Activated CD4-positive, alpha-beta T cell treated with anti-CD3 and anti-CD28 coated beads, Interleukin-2, amount 50 U/mL, for 24 hours (primary cell): Measurements from ENCODE around the gene UBE2S.
A peak's percentile ranks its signal among the peaks of the same experiment; 100 is the strongest.
"Not testable (repeated sequence)": the region's sequence is repeated elsewhere in the genome, so short reads cannot be mapped to it uniquely, and the experiment has no call there.

Source experiments
- DNase-seq, 2 donors: peaks; one replicate each; pipeline ENCODE4 v3.0.0-alpha.2; 2020; ENCODE audit warnings: low read depth in 1 of 2, low spot score in 1 of 2

The UBE2S gene

DNA sequence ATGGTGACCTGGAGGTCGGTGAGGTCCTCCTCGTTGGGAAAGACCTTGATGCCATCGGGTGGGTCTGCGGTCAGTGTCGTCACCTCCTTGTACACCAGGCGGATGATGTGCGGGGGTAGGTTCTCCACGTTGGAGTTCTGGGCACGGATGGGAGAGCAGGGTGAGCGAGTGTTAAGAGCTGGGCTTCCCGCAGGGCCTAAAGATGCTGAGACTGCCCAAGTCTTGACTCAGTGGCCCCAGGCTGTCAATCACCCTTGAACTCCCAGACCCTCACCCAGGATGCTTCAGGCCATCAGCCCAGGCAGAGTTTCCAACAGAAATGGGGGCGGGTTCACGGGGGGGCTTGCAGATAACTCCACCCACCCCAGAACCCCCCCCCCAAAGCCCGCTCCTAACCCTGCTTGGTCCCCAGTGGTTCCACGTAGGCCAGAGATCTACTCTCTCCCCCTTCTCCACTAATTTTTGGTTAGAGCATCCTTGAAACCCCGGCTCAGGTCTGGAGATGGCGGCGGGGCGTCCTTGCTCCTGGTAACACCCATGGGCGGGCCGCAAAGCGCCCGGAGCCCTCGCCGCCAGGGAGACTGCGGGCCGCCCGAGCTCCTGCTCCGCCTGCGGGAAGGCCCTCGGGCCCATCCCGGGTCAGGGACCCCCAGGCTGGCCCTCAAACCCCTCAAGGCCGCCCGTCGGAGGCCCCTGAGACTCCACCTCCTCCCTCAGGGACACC lies 600 bp downstream of the UBE2S start:
- no peak for DNase-seq

DNA sequence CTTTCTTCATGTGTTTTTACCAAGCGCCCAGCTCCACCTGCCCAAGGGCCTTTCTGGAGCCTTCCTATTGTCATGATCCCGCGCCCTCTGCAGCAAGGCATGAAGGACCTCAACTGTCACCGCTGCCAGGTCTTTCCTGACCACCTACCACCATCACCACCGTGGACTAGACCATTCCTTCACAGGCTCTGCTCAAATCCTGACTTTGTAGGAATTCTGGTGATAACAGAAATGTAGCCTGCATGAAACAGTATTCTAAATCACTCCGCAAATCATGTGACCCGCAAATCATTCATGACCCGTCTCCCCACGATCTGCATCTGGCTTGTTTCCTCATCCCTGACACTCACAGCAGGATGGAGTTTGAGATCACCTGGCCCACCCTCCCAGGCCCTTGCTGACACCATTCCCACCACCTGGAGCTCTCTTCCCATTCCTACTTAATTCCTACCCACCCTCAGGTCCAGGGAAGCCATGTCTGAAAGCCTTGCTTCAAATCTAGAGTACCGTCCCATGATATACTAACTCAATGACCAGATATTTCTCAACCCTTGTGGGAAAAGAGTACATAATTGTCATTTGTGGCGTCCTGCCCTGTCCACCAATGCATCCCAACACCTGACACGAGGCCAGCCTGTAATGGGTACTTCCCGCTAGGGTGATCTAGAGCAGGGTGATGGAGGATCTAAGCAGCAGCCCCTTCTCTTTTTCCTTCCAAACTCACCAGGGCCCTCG lies 1.3 kb downstream of the UBE2S start:
- DNase-seq, result no peak

DNA sequence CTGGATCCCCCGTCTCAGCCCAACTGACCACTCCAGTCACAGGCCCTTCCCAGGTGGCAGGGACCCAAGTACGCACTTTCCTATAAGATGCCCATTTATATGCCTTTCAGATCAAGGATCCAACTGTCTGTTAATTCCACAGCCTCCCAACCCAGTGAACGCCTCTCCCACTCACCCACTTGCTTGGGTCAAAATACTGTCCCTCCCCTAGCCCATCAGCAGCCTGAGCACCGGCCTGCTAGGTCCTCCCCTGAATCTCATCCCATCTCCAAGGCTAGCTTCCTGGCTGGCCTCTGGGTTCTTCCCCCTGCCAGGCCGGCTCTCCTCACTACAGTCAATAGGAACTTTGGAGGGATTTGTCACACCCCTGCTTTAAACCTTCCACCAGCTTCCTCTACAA lies 1.9 kb downstream of the UBE2S start:
- DNase-seq, result no peak

DNA sequence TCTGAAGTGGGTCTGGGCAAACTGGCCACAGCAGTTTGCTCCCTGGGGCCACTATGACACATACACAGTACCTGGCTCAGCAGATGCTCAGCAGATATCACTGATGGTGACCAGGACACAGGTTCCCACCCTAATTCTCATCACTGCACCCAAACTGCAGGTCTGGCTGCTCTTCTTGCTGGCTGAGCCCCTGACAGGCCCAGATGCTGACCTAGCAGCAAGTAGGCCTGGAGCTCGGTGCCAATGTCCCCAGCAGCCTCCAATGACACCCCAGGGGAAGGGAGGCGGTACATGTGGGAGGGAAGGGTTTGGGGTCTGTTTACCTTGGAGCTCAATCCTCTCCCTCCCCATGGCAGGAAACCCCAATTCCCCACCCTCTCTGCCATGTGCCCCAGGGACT lies 5.1 kb downstream of the UBE2S start:
- no peak for DNase-seq

DNA sequence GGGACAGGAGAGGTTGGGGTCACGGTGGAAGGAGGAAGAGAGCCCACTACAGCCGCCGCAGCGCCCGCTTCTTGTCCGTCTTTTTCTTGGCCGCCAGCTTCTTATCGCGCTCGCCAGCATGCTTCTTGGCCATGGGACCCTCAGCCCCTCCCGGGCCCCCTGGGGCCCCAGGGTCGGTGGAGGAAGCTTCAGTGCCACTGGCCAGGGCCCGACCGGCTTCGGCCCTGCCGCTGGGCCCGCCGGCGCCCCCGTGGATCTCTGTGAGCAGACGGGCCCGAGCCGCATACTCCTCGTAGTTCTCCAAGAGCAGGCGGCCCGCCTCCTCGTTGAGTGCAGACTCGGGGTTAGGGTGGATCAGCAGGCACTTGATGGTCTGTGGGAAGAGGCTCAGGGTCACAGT lies 6.2 kb downstream of the UBE2S start:
- DNase-seq, result not testable (repeated sequence)

DNA sequence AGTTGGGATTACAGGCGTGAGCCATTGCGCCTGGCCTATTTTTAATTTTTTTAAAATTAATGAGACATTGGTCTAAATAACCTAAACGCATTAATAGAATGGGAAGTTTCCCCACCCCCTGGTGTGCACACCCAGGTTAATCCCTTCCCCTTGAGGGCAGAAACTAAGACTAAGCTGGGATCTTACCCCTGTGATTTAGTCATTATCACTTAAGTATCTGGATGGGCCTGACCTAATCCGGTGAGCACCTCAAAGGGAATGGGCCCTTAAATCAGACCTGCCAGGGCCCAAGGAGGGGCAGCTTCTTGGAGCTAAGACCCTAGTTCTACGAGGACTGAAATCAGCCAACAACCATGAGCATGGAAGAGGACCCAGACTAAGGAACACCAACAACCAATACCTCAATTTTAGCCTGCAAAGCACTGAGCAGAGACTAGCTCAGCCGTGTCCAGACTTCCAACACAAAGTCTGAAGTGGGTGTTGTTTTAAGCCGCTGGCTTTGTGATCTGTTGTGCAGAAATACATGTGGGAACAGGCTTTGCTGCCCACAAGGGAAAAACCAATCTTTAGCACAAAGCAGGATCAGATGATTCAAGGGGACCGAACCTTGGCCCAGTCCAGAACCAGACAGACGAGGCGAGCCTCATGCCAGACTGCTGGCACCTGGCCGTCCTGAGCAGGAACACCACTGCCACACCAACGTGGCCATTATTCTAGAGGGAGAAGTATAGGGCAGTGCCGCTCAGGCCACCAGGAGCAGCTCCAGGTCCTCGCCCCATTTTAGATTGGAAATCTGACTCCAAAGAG lies 7.1 kb downstream of the UBE2S start:
- DNase-seq, result no peak

DNA sequence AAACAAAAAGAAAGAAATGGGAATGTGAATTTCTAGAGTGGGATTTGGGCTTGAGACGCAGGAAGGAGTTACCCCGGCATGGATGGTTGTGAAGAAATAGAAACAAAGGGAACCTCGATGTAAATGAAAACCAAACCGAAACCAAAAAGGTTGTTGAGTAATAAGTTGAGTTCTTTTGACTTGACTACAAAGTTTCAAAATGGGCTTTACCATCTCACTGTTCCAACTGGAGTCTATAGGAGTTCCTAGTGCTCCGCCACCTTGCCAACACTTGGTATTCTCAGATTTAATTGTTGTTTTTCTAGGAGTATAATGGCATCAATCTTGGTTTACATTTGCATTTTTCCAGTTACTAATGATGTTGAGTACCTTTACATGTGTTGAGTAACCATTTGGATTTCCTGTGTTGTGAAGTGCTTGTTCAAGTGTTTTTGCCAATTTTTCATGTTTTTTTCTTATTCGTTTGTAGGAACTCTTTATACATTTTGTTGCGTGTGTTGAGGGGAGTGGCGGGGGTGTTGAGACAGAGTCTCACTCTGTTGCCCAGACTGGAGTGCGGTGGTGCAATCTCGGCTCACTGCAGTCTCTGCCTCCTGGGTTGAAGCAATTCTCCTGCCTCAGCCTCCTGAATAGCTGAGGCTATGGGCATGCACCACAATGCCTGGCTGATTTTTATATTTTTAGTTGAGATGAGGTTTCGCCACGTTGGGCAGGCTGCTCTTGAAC lies 9.2 kb downstream of the UBE2S start:
- DNase-seq, result no peak

DNA sequence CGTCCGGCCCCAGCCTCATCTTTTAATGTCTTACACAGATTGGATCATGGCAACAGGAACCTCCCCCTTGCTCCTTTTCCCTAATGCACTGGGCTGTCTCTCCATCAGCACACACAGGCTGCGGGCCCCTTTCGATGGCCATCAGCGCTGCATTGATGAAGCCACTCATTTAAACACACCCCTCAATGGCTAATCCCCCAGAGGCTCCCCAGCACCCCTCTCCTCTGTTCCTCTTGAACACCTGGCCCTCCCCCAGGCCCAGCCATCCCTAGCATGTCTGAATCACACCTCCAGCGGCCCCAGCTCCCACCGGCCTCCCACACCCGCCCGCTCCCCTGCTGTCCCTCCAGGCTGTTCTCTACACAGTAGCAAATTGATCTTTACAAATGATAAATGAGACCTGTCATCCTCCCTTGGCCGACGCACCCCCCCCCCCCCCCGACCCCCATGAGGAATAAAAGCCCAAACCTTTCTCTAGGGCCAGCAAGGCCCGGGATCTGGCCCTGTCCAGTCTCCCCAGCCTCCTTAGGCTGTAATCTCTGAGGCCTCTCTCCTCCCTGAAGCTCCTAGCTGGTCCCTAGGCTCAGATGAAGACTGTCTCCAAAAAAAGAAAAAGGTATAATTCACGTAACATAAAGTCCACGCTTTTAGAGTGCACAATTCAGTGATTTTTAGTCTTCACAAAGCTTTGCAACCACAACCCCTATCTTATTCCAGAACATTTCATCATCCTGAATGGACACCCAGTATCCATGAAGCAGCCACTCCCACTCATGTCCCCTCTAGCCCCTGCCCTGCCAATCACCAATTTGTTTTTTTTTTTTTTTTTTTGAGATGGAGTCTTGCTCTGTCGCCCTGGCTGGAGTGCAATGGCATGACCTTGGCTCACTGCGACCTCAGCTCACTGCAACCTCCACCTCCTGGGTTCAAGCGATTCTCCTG lies 14.5 kb downstream of the UBE2S start:
- DNase-seq, result no peak

DNA sequence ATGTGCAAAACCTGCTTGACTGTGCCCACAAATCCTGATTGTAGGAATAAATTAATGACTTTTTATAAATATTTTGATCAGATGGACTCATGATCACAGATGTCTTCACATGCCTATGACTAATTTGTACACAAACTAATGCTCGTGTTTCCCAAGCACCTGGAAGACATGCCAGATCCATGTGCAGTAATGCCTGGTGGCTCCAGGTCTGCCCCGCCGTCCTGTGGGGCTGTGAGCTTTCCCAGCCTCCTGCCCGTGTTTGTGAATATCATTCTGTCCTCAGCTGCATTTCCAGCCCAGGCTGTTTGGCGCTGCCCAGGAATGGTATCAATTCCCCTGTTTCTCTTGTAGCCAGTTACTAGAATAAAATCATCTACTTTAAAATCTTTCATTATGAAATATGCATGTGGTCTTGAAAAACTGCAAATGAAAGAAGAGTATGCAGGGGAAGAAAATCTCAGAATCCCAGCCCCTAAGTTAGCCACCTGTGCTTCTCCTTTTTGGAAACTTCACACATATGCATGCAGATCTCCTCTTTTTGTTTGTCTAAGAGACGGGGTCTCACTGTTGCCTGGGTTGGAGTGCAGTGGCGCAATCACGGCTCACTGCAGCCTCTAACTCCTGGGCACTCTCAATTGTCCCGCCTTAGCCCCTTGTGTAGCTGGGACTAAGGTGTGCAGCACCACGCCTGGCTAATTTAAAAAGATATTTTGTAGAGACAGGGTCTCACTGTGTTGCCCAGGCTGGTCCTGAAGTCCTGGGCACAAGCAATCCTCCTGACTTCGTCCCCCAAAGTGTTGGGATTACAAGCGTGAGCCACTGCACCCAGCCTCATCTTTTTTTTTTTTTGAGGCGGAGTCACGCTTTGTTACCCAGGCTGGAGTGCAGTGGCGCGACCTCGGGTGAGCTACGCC lies 15.6 kb downstream of the UBE2S start:
- DNase-seq, result no peak

DNA sequence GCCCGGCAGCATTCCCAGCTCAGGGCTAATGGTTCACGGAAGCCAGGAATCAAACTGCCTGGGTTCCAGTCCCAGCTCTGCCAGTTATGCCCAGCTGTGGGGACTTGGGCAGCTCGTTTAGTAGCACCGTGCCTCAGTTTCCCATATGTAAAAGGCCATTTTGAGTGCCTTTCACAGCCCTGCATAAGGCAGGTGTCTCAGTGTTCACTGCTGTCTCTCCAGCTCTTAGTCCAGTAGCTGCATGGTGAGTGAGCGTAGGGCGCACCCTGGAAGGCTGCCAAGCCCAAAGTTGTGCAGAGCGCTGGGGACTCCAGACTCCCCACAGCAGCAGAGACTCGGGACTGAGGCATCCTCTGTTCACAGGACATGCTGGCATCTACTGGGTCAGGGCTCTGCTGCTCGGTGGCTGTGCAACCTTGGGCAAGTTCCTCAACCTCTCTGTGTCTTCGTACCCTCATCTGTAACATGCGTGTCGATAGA lies 16.4 kb downstream of the UBE2S start:
- no peak for DNase-seq

DNA sequence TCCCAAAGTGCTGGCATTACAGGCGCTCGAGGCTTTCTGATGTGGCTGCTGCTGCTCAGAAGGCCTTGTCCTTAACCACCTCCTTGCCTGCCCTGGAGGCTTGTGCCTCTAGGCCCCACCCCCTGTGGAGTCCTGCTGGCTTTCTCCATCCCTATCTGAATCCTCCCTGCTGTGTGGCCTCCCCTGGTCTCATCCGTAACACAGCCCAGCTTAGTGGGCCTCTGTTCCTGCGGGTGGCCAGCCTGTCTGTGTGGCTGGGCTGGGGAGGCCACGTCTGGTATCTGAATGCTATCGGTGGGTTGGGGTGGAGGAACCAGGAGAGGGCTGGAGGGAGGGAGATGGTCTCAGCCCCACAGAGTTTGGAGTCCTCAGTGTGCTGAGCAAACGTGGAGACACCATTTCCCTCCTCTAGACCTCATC lies 17.1 kb downstream of the UBE2S start:
- no peak for DNase-seq

DNA sequence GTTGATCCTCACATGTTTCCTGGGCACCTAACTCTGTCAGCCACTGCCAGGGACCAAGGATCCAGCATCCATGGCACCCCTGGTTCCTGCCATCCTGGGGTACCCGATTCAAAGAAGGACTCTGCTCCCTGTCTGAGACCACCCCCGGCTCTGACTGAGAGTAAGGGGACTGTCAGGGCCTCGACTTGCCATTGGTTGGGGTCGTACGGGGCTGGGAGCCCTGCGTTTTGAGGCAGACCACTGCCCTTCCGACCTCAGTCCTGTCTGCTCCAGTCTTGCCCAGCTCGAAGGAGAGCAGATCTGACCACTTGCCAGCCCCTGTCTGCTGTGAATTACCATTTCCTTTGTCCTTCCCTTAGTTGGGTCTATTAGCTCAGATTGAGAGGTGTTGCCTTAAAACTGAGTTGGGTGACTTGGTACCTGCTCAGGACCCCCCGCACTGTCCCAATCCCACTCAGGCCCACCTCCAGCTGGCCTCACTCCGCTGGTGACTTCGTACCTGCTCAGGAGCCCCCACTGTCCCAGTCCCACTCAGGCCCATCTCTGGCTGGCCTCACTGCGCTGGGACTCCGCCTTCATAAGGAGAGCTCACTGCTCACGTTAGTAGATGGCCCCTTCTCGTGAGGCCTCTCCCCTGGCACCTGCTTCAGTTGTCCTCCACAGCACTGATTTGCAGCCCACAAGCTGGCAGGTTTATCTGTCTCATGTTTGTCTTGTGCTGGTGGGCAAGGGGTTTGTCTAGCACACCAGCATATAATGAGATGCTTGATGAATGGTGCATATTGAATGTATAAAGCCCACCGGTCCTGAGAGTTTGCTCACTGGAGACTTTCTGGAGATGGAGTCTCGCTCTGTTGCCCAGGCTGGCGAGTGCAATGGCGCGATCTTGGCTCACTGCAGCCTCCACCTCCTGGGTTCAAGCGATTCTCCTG lies 17.9 kb downstream of the UBE2S start:
- no peak for DNase-seq

DNA sequence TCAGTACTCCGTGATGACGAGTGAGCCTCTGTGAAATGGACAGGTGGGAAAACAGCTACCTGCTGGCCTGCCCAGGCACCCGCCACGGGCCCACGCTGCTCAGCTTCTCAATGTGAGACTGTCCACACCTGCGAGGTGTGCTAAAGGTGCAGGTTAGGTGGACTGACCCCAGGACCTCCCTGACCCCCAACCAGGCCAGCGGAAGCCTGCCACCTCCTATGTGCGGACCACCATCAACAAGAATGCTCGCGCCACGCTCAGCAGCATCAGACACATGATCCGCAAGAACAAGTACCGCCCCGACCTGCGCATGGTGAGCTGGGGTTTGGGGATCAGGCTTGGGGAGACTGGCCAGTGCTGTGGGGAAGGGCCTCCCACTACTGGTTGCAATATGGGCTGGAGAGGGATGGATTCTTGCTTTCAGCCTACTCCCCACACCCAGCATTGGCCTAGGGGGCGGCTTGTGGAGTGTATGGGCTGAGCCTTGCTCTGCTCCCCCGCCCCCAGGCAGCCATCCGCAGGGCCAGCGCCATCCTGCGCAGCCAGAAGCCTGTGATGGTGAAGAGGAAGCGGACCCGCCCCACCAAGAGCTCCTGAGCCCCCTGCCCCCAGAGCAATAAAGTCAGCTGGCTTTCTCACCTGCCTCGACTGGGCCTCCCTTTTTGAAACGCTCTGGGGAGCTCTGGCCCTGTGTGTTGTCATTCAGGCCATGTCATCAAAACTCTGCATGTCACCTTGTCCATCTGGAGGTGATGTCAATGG lies 19.7 kb downstream of the UBE2S start:
- no peak for DNase-seq

DNA sequence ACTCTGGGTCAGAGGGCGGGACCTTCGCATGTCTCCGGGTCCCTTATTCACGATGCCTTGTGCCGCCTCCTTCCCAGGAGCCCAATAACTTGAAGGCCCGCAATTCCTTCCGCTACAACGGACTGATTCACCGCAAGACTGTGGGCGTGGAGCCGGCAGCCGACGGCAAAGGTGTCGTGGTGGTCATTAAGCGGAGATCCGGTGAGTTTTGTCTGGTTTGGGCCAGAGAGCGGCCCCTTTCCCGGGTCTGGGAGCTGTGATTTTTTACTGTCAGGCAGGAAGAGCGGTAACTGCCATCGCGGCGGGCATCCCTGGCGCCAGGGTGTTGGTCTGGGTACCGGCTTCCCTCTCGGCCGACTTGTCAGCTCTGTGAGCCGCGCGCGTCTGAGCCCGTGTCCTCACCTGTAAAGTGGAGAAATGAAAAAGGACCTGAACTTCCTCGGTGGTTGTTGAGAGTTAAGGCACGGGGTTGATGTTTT lies 21.1 kb downstream of the UBE2S start:
- no peak for DNase-seq

DNA sequence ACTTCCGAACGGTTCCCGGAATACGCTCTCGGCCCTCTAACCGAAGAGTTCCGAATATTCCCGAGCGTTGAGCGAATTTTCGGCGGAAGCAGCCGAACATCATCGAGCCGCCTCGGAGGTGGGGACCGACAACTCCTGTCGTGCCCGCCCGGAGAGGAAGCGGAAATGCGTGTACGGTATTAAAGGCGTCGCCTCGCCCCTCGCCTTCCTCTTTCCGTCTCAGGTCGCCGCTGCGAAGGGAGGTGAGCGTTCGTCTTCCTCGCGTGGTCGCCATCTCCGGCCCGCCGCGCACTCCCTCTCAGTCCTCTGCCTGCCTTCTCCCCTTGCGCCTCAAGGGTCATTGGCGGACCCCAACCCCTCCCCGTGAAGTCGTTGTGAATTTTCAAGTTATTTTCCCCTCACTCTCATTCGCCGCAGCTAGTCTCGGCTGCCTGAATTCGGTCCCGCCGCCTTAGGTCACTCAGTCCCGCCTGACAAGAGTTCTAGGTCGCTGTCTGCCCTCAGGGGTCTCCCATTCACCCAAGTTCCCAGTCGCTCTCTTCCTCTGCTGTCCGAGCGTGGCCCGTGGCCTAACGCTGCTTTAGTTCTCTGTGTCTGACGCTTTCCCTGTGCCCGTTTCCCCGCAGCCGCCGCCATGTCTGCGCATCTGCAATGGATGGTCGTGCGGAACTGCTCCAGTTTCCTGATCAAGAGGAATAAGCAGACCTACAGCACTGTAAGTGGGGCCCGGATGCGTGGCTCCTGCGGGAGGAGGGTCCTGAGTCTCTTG lies 21.7 kb downstream of the UBE2S start, which contains the start of gene RPL28:
Gene RPL28, plus strand, starts transcription at position 209 of the 769 bp plus-strand sequence. Its CDS starts 426 bp downstream, at position 635.
- DNase-seq, result peak; percentile 95 to 99
